Ishikawa (cell line): ENCODE results near the gene ACACA.

ENCODE experiments used
- NFIC ChIP-seq: IDR thresholded peaks from 2 replicates; pipeline ENCODE4 v1.6.1; 2012
- RAD21 ChIP-seq: IDR thresholded peaks from 2 replicates; pipeline ENCODE4 v1.6.1; 2012; ENCODE audit warnings: low read depth
- TAF1 ChIP-seq: IDR thresholded peaks from 2 replicates; pipeline ENCODE4 v1.6.1; 2012; ENCODE audit warnings: low read depth, mild to moderate bottlenecking
- TF ChIP-seq, protein P1 (sequence below): IDR thresholded peaks from 2 replicates; pipeline ENCODE4 v1.6.1; 2012

DNA sequence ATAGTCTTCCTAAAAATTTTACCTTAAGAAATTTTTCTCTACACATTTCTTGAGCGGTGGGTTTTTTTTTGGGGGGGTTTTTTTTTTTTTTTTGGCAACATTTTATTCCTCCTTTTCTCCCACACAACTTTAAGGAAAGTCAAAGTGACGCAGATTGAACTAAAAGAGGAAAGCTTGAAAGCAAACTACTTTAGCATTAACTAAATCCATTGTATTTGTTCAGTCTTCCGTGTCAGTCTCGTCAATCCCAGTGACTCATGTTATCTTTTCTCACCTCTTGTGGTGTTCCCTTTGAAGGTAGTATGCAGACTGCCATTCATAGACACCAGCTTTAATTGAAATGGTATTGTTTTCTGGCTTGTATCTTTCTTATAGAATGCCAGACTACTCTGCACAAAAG, 39.4 kb upstream of the ACACA start:
- no peak for TF ChIP-seq TAF1
- no peak for TF ChIP-seq RAD21
- TF ChIP-seq, protein P1, sequence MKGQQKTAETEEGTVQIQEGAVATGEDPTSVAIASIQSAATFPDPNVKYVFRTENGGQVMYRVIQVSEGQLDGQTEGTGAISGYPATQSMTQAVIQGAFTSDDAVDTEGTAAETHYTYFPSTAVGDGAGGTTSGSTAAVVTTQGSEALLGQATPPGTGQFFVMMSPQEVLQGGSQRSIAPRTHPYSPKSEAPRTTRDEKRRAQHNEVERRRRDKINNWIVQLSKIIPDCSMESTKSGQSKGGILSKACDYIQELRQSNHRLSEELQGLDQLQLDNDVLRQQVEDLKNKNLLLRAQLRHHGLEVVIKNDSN: no peak
- TF ChIP-seq NFIC: peak; percentile 76
